ENCODE measurements around the gene FHAD1.
"Not testable (repeated sequence)": the region's sequence is repeated elsewhere in the genome, so short reads cannot be mapped to it uniquely, and the experiment has no call there.

FHAD1 gene

GRCh38 chr1:15381805-15382204 is 134.8 kb downstream of the FHAD1 start:
- no peak for DNase-seq

GRCh38 chr1:15382601-15383518 is 135.8 kb downstream of the FHAD1 start:
- peak; percentile 20 for DNase-seq

- no peak for DNase-seq
These were observed 136.8 kb downstream of the FHAD1 start for GRCh38 chr1:15383810-15384209.

- no peak for DNase-seq
These were observed 137.4 kb downstream of the FHAD1 start for GRCh38 chr1:15384301-15384901.

GRCh38 chr1:15385420-15385819 is 138.4 kb downstream of the FHAD1 start:
- no peak for DNase-seq

- no peak for DNase-seq
These were observed 139.2 kb downstream of the FHAD1 start for GRCh38 chr1:15386164-15386749.

- DNase-seq = no peak
These were observed 141.3 kb downstream of the FHAD1 start for GRCh38 chr1:15388201-15388880.

GRCh38 chr1:15389828-15390227 is 142.8 kb downstream of the FHAD1 start:
- not testable (repeated sequence) for DNase-seq

GRCh38 chr1:15390667-15391066 is 143.6 kb downstream of the FHAD1 start:
- no peak for DNase-seq

- DNase-seq = no peak
These were observed 144.3 kb downstream of the FHAD1 start for GRCh38 chr1:15391366-15391765.

GRCh38 chr1:15393475-15394257 is 146.6 kb downstream of the FHAD1 start:
- no peak for DNase-seq

- no peak for DNase-seq
These were observed 147.3 kb downstream of the FHAD1 start for GRCh38 chr1:15394258-15394690.

GRCh38 chr1:15397236-15397635 is 150.2 kb downstream of the FHAD1 start:
- DNase-seq = no peak

- no peak for DNase-seq
These were observed 152.7 kb downstream of the FHAD1 start for GRCh38 chr1:15399710-15400109.

- DNase-seq = no peak
These were observed 153.6 kb downstream of the FHAD1 start for GRCh38 chr1:15400627-15401026.

- DNase-seq = no peak
These were observed 154.5 kb downstream of the FHAD1 start for GRCh38 chr1:15401391-15402055.

- no peak for DNase-seq
These were observed 155.9 kb downstream of the FHAD1 start for GRCh38 chr1:15402809-15403450.

GRCh38 chr1:15403962-15404580 is 157.0 kb downstream of the FHAD1 start:
- DNase-seq = peak; percentile 31

- DNase-seq = no peak
These were observed 158.3 kb downstream of the FHAD1 start for GRCh38 chr1:15405106-15405850.

Data from NCI-H82 (cell line).